HepG2 (cell line): ENCODE data around the gene ADPRM. TPM values are rescaled to one million over a fixed set of nuclear protein-coding genes. Genes with fewer than 3 reads are reported as not detected.

Experiments
- ARHGAP35 ChIP-seq: sonication (generic); formaldehyde crosslinking; IDR thresholded peaks from 2 replicates; pipeline ENCODE4 v1.9.0; 2022; ENCODE audit warnings: mild to moderate bottlenecking, inconsistent platforms, moderate library complexity, missing genetic modification reagents, borderline replicate concordance
- ATM ChIP-seq: fragments of 450-650 bp; IDR thresholded peaks from 2 replicates; pipeline ENCODE4 v1.7.1; 2017; ENCODE audit warnings: mild to moderate bottlenecking, borderline replicate concordance
- DR1 ChIP-seq: sonication (generic); formaldehyde crosslinking; IDR thresholded peaks from 2 replicates; pipeline ENCODE4 v1.8.0; 2021; ENCODE audit warnings: mild to moderate bottlenecking, missing genetic modification reagents, inconsistent platforms
- FOXO1 ChIP-seq: sonication (generic); formaldehyde crosslinking; IDR thresholded peaks from 2 replicates; pipeline ENCODE4 v1.4.0; 2020; ENCODE audit warnings: missing genetic modification reagents
- JARID2 ChIP-seq: sonication (generic); formaldehyde crosslinking; IDR thresholded peaks from 2 replicates; pipeline ENCODE4 v1.8.1; 2023; ENCODE audit warnings: missing genetic modification reagents, inconsistent platforms; ENCODE audit not compliant: insufficient replicate concordance
- KLF16 ChIP-seq, 2 experiments: sonication (generic) in 1 of 2; formaldehyde crosslinking in 1 of 2; IDR thresholded peaks; 2 replicates each; pipeline versions ENCODE4 v1.6.1 to v1.8.0; 2016 to 2023; ENCODE audit warnings: missing genetic modification reagents in 2 of 2, missing compliant biosample characterization in 1 of 2
- MAFK ChIP-seq, 2 experiments: IDR thresholded peaks in 1 of 2; conservative IDR thresholded peaks in 1 of 2; 2 replicates each; pipeline ENCODE4 v1.6.1; 2011; ENCODE audit warnings: improper control_type of control experiment in 2 of 2, low read length in 2 of 2
- NFKB2 ChIP-seq: sonication (generic); formaldehyde crosslinking; IDR thresholded peaks from 2 replicates; pipeline ENCODE4 v1.4.0; 2020; ENCODE audit warnings: missing genetic modification reagents, borderline replicate concordance
- NR1H2 ChIP-seq: sonication (generic); formaldehyde crosslinking; IDR thresholded peaks from 2 replicates; pipeline ENCODE4 v1.8.1; 2022; ENCODE audit warnings: low read depth, missing genetic modification reagents, borderline replicate concordance
- RBAK ChIP-seq: sonication (generic); formaldehyde crosslinking; IDR thresholded peaks from 2 replicates; pipeline ENCODE4 v1.5.1; 2020; ENCODE audit warnings: mild to moderate bottlenecking, missing genetic modification reagents
- SP2 ChIP-seq: sonication (generic); formaldehyde crosslinking; IDR thresholded peaks from 2 replicates; pipeline ENCODE4 v1.5.1; 2020; ENCODE audit warnings: mild to moderate bottlenecking, missing genetic modification reagents
- SRSF4 ChIP-seq: fragments of 200-400 bp; formaldehyde crosslinking; IDR thresholded peaks from one replicate; pipeline ENCODE4 v1.6.1; 2018; ENCODE audit warnings: mild to moderate bottlenecking, low read depth, low read length, moderate library complexity; ENCODE audit not compliant: poor library complexity, severe bottlenecking
- TAF1 ChIP-seq: sonication (generic); formaldehyde crosslinking; IDR thresholded peaks from 2 replicates; pipeline ENCODE4 v1.4.0; 2020; ENCODE audit warnings: missing genetic modification reagents
- TEAD3 ChIP-seq: optimal IDR thresholded peaks from 2 replicates; pipeline ENCODE3; 2016; ENCODE audit warnings: borderline replicate concordance
- ZBTB7A ChIP-seq: sonication (generic); formaldehyde crosslinking; IDR thresholded peaks from 2 replicates; pipeline ENCODE4 v1.8.0; 2022; ENCODE audit warnings: mild to moderate bottlenecking, missing genetic modification reagents
- ZNF260 ChIP-seq: sonication (generic); formaldehyde crosslinking; IDR thresholded peaks from 2 replicates; pipeline ENCODE4 v1.4.0; 2020; ENCODE audit warnings: missing genetic modification reagents, low read depth, mild to moderate bottlenecking, borderline replicate concordance
- ZNF354B ChIP-seq: sonication (generic); formaldehyde crosslinking; IDR thresholded peaks from 2 replicates; pipeline ENCODE4 v1.8.0; 2022; ENCODE audit warnings: mild to moderate bottlenecking, missing genetic modification reagents
- polyA plus RNA-seq, 8 experiments: library from polyadenylated mRNA; depleted of rRNA in 3 of 8; stranded (reverse) in 7 of 8; unstranded in 1 of 8; fragments of >200 nt; fragmentation: Illumina TruSeq in 4 of 8; extraction: Trizol in 4 of 8; gene quantifications; 2 replicates each; pipeline versions ENCODE4 v1.2.1 to v1.2.3, GENCODE V29; 2011 to 2016; ENCODE audit warnings: low read depth in 4 of 8, missing spikeins in 1 of 8, mixed read lengths in 1 of 8; ENCODE audit not compliant: insufficient read depth in 1 of 8
- total RNA-seq, 5 experiments: library from RNA; depleted of rRNA; stranded (reverse); fragments of >200 nt; fragmentation: Illumina TruSeq; extraction: Trizol; gene quantifications; 2 replicates each; pipeline ENCODE4 v1.2.3, GENCODE V29; 2016; ENCODE audit warnings: low read depth in 1 of 5
- TF ChIP-seq, protein P1 (sequence below): IDR thresholded peaks from 2 replicates; pipeline ENCODE4 v1.6.1; 2016; ENCODE audit warnings: missing compliant biosample characterization, missing genetic modification reagents, borderline replicate concordance
- TF ChIP-seq, protein P2 (sequence below): sonication (generic); formaldehyde crosslinking; IDR thresholded peaks from 2 replicates; pipeline ENCODE4 v1.4.0; 2020; ENCODE audit warnings: missing genetic modification reagents, mild to moderate bottlenecking, borderline replicate concordance
- TF ChIP-seq, protein P3 (sequence below): IDR thresholded peaks from 2 replicates; pipeline ENCODE4 v1.4.0; 2020; ENCODE audit warnings: mild to moderate bottlenecking, missing genetic modification reagents

The ADPRM gene
- total and polyA plus RNA-seq, 2 of the 13 experiments (the other 11 are each of a cell fraction or from before 2014, with no cell fraction given) = 5.6 to 10.8 TPM

DNA sequence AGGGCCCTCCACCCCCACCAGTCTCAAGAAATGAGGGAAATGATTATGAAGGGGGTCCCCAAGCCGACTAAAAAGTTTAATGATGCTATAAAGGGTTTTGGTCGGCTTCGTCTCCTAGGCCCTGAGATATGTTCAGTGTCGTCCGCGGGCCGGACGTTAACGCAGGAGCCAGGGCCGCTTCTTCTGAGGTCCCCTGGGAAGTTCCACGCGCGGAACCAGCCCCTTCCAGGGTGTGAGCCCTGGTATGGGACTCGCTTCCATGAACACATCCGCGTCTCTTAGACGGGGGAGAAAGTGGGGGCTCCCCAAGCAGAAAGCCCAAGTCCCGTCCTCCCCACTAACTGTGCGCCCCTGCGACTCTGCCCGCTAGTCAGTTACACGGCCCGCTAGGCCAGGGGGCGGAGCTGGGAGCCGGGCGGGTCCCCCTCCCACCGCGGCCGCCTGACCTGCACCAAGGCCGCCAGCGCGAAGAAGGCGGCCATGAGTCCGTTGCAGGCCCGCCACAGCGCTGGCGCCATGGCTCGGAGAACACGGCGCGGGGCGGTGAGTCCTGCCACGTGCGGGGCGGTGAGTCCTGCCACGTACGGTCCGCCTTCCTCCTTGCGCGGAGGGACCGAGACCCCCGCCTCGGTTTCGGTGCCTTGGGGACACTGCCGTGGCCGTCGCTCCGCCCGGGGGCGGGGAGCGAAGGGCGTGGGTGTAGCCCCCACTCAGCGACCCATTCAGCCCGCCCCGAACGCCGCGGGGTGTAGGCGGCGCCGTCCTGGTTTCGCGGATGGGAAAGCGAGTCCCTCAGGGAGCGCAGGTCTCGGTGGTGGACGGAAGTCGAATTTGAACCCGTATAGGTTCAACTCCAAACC, 32.2 kb downstream of the ADPRM start, which contains the start of gene TMEM220 (continued):
- TF ChIP-seq SP2 (CRISPR knock-in tag) (no peak), KLF16 (CRISPR knock-in tag; IDR thresholded peaks at IDR 0.05) (0 out of 4 replicates have a peak, but pooled peaks of 1 of the 2 experiments have one; percentile 30), JARID2 (CRISPR knock-in tag) (no peak), ARHGAP35 (CRISPR knock-in tag) (peak; percentile 82; the same call in 1 of the 2 replicates), ZNF354B (CRISPR knock-in tag) (no peak), MAFK (conservative IDR thresholded peaks at IDR 0.05 in 1 of 2, IDR thresholded peaks at IDR 0.05 in 1 of 2; ENCODE audit: low read length in 2 of 2) (no peak), NR1H2 (CRISPR knock-in tag) (peak; percentile 90; the same call in 1 of the 2 replicates), ATM (no peak), FOXO1 (CRISPR knock-in tag) (peak; percentile 77), ZNF260 (CRISPR knock-in tag) (no peak), TEAD3 (CRISPR knock-in tag) (no peak), ZBTB7A (CRISPR knock-in tag) (peak; percentile 92), DR1 (CRISPR knock-in tag) (no peak; the same call in 1 of the 2 replicates), TAF1 (peak; percentile 82), RBAK (CRISPR knock-in tag) (no peak), SRSF4 (no peak), NFKB2 (CRISPR knock-in tag) (peak; percentile 61; the same call in 1 of the 2 replicates)
- TF ChIP-seq, protein P1, sequence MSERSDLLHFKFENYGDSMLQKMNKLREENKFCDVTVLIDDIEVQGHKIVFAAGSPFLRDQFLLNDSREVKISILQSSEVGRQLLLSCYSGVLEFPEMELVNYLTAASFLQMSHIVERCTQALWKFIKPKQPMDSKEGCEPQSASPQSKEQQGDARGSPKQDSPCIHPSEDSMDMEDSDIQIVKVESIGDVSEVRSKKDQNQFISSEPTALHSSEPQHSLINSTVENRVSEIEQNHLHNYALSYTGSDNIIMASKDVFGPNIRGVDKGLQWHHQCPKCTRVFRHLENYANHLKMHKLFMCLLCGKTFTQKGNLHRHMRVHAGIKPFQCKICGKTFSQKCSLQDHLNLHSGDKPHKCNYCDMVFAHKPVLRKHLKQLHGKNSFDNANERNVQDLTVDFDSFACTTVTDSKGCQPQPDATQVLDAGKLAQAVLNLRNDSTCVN (CRISPR knock-in tag) = peak; percentile 57; the same call in 1 of the 2 replicates
- TF ChIP-seq, protein P2, sequence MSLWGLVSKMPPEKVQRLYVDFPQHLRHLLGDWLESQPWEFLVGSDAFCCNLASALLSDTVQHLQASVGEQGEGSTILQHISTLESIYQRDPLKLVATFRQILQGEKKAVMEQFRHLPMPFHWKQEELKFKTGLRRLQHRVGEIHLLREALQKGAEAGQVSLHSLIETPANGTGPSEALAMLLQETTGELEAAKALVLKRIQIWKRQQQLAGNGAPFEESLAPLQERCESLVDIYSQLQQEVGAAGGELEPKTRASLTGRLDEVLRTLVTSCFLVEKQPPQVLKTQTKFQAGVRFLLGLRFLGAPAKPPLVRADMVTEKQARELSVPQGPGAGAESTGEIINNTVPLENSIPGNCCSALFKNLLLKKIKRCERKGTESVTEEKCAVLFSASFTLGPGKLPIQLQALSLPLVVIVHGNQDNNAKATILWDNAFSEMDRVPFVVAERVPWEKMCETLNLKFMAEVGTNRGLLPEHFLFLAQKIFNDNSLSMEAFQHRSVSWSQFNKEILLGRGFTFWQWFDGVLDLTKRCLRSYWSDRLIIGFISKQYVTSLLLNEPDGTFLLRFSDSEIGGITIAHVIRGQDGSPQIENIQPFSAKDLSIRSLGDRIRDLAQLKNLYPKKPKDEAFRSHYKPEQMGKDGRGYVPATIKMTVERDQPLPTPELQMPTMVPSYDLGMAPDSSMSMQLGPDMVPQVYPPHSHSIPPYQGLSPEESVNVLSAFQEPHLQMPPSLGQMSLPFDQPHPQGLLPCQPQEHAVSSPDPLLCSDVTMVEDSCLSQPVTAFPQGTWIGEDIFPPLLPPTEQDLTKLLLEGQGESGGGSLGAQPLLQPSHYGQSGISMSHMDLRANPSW (CRISPR knock-in tag) = no peak
- TF ChIP-seq, protein P3, sequence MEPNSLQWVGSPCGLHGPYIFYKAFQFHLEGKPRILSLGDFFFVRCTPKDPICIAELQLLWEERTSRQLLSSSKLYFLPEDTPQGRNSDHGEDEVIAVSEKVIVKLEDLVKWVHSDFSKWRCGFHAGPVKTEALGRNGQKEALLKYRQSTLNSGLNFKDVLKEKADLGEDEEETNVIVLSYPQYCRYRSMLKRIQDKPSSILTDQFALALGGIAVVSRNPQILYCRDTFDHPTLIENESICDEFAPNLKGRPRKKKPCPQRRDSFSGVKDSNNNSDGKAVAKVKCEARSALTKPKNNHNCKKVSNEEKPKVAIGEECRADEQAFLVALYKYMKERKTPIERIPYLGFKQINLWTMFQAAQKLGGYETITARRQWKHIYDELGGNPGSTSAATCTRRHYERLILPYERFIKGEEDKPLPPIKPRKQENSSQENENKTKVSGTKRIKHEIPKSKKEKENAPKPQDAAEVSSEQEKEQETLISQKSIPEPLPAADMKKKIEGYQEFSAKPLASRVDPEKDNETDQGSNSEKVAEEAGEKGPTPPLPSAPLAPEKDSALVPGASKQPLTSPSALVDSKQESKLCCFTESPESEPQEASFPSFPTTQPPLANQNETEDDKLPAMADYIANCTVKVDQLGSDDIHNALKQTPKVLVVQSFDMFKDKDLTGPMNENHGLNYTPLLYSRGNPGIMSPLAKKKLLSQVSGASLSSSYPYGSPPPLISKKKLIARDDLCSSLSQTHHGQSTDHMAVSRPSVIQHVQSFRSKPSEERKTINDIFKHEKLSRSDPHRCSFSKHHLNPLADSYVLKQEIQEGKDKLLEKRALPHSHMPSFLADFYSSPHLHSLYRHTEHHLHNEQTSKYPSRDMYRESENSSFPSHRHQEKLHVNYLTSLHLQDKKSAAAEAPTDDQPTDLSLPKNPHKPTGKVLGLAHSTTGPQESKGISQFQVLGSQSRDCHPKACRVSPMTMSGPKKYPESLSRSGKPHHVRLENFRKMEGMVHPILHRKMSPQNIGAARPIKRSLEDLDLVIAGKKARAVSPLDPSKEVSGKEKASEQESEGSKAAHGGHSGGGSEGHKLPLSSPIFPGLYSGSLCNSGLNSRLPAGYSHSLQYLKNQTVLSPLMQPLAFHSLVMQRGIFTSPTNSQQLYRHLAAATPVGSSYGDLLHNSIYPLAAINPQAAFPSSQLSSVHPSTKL (CRISPR knock-in tag) = peak; percentile 79; the same call in 1 of the 2 replicates
